Esophagus muscularis mucosa (tissue), 4 donors: ENCODE measurements around the gene PLBD2.

Source experiments
- EP300 ChIP-seq: sonication (generic); formaldehyde crosslinking; IDR thresholded peaks from one replicate; pipeline ENCODE4 v1.6.1; 2017; ENCODE audit warnings: antibody characterized with exemption
- POLR2A ChIP-seq: fragments of 450-650 bp; IDR thresholded peaks from one replicate; pipeline ENCODE4 v1.6.1; 2017; ENCODE audit warnings: antibody characterized with exemption, moderate library complexity, mild to moderate bottlenecking, low read depth
- POLR2AphosphoS5 ChIP-seq, 2 donors: sonication (generic); formaldehyde crosslinking; IDR thresholded peaks; one replicate each; pipeline ENCODE4 v1.6.1; 2017; ENCODE audit warnings: antibody characterized with exemption in 2 of 2
- TF ChIP-seq, protein P1 (sequence below), 3 experiments: fragments of 200-600 bp in 2 of 3; fragments of 450-650 bp in 1 of 3; sonication (generic) in 2 of 3; IDR thresholded peaks; one replicate each; pipeline ENCODE4 v1.5.1; 2017 to 2019; ENCODE audit warnings: antibody characterized with exemption in 3 of 3, mild to moderate bottlenecking in 2 of 3, moderate library complexity in 1 of 3

DNA sequence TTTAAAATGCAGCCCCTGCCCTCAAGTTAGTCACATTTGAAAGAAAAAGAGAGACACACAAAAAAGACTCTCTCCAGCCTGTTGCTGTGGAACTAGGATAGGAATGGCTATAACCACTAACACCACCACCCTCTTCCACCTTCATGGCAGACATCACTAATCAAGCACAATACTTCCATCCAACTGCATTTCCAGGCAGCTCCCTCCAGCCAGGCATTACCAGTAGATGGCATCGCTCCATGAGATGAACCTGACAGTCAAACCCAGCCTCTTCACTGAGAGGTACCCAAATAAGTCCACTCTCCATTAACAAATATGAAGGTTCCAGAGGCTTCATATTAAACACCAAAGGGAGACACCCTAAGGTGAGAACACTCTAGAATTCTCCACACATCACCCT lies 47.9 kb upstream of the PLBD2 start:
- TF ChIP-seq, protein P1, sequence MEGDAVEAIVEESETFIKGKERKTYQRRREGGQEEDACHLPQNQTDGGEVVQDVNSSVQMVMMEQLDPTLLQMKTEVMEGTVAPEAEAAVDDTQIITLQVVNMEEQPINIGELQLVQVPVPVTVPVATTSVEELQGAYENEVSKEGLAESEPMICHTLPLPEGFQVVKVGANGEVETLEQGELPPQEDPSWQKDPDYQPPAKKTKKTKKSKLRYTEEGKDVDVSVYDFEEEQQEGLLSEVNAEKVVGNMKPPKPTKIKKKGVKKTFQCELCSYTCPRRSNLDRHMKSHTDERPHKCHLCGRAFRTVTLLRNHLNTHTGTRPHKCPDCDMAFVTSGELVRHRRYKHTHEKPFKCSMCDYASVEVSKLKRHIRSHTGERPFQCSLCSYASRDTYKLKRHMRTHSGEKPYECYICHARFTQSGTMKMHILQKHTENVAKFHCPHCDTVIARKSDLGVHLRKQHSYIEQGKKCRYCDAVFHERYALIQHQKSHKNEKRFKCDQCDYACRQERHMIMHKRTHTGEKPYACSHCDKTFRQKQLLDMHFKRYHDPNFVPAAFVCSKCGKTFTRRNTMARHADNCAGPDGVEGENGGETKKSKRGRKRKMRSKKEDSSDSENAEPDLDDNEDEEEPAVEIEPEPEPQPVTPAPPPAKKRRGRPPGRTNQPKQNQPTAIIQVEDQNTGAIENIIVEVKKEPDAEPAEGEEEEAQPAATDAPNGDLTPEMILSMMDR (IDR thresholded peaks at IDR 0.05) = no peak
- TF ChIP-seq EP300 (no peak), POLR2A (no peak), POLR2AphosphoS5 (IDR thresholded peaks at IDR 0.05) (no peak)
